GM18951 (cell line): ENCODE measurements around the gene AKAP8.
A peak's percentile ranks its signal among the peaks of the same experiment; 100 is the strongest.

Source experiments
- POLR2A ChIP-seq: IDR thresholded peaks from 4 replicates; pipeline ENCODE4 v1.6.1; 2011; ENCODE audit warnings: mild to moderate bottlenecking; ENCODE audit not compliant: insufficient read length, insufficient read depth; ENCODE audit errors: extremely low read depth
- in situ Hi-C: fragments of 300-500 bp; cut with MboI; formaldehyde crosslinking; loops from one replicate; pipeline ENCODE4 v1.12.0; 2022; ENCODE audit warnings: low sequenced_read_pairs, mixed read lengths, inconsistent platforms; ENCODE audit not compliant: unreplicated experiment

The AKAP8 gene

GRCh38 chr19:15379083-15379998, at the start of gene AKAP8:
AKAP8 (minus strand) TSS chr19:15379787; CDS start chr19:15379731, 56 bp downstream.
- TF ChIP-seq POLR2A, result peak; percentile 74
- in situ Hi-C loops, result no loop called here

GRCh38 chr19:15427991-15428471, 48.4 kb upstream of the AKAP8 start:
- no peak for TF ChIP-seq POLR2A
- in situ Hi-C loops, result loop anchor here (5.0 kb wide), 1 partner anchor 124 kb away; no protein-coding TSS in a partner anchor

- no peak for TF ChIP-seq POLR2A
- in situ Hi-C loops, result loop anchor here (5.0 kb wide), 1 partner anchor 125 kb away; no protein-coding TSS in a partner anchor
These were observed 47.7 kb upstream of the AKAP8 start for GRCh38 chr19:15427350-15427700.

- in situ Hi-C loops, result loop anchor here (5.0 kb wide), 1 partner anchor 126 kb away; no protein-coding TSS in a partner anchor
- TF ChIP-seq POLR2A, result no peak
These were observed 47.1 kb upstream of the AKAP8 start for GRCh38 chr19:15426485-15427349.

DNA sequence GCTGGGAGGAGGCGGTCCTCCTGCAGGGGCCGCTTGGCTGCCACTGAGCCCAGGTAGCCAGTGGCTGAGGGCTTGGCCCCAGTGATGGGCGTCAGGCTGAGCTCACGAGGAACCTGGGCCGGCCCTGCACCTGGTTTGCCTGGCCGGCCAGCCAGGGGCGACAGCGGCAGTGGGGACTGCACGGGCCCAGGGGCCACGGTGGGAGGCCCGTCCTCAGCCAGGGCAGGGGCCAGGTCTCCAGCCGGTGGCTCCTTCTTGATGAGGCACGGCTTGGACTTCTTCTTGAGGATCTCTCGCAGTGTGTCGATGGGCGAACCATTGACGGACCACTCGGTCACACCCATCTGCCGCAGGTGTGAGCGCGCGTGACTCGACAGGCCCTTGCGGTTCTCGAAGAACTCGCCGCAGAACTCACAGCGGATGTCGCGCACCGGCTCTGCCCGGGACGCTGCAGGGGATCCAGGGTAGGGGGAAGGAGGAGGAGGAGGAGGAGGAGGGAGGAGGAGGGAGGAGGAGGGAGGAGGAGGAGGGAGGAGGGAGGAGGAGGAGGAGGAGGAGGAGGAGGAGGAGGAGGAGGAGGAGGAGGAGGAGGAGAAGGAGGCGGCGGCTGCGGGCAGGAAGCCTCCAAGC, 45.8 kb upstream of the AKAP8 start:
- TF ChIP-seq POLR2A, result no peak
- in situ Hi-C loops, result loop anchor here (5.0 kb wide), 1 partner anchor 127 kb away; no protein-coding TSS in a partner anchor

- no peak for TF ChIP-seq POLR2A
- in situ Hi-C loops, result loop anchor here (5.0 kb wide), 1 partner anchor 128 kb away; no protein-coding TSS in a partner anchor
These were observed 45.2 kb upstream of the AKAP8 start for GRCh38 chr19:15424692-15425272.

- in situ Hi-C loops, result no loop called here
- TF ChIP-seq POLR2A, result no peak
These were observed 44.5 kb upstream of the AKAP8 start for GRCh38 chr19:15424121-15424520.

- TF ChIP-seq POLR2A, result no peak
- in situ Hi-C loops, result no loop called here
These were observed 43.5 kb upstream of the AKAP8 start for GRCh38 chr19:15423130-15423529.

DNA sequence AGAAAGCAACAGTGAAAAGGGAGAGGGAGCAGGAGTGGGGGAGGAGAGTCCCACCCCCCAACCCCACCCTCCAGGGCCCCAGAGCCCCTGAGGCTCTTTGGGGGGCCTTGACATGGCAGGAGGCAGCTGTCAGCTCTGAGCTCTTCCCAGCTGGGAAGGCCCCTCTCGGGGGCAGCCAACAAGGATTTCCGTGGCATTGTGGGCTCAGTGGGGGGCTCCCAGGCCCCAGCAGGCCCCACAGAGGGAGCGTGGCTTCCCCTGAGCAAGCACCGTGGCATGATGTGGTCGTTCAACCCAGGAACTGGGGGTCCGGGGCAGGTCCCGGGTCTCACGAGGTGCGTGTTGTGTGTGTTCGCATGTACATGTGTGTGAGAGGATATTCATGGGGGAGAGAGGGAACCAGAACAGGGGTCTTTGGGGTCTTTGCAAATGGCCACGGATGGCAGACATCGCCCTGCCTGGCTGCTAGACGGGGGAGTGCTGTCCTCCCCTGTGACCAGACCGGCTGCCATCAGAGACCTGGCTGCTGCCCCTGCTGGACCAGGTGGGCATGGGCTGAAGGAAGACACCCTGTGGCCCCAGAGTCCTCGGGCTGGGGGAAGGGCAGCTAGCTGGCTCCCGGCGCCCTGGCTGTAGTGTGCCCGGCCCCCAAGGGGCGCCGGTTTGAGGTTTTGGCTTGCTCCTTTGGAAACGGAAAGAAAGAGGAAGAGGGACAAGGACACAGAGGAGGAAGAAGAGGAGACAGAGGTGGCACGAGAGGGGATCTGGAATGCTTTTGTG, 42.9 kb upstream of the AKAP8 start:
- in situ Hi-C loops, result no loop called here
- TF ChIP-seq POLR2A, result no peak

- in situ Hi-C loops, result no loop called here
- peak; percentile 16 for TF ChIP-seq POLR2A
These were observed 42.2 kb upstream of the AKAP8 start for GRCh38 chr19:15421721-15422260.

GRCh38 chr19:15421136-15421695, 41.6 kb upstream of the AKAP8 start:
- in situ Hi-C loops, result no loop called here
- TF ChIP-seq POLR2A, result no peak
